GM12878 (cell line): Measurements from ENCODE around the gene RETREG2. TPM values are rescaled to one million over a fixed set of nuclear protein-coding genes. Genes with fewer than 3 reads are reported as not detected.

Experiments
- ATF2 ChIP-seq: IDR thresholded peaks from 2 replicates; pipeline ENCODE4 v1.6.1; 2012; ENCODE audit warnings: low read length, inconsistent platforms
- CEBPZ ChIP-seq: fragments of 150-350 bp; IDR thresholded peaks from 2 replicates; pipeline ENCODE4 v1.6.1; 2016; ENCODE audit warnings: low read depth, low read length
- CHD2 ChIP-seq: IDR thresholded peaks from 2 replicates; pipeline ENCODE4 v1.6.1; 2011; ENCODE audit warnings: low read depth, low read length, improper control_type of control experiment, borderline replicate concordance
- CHD4 ChIP-seq: fragments of 200-600 bp; sonication (generic); IDR thresholded peaks from 2 replicates; pipeline ENCODE4 v1.6.1; 2016; ENCODE audit warnings: mild to moderate bottlenecking
- HDAC6 ChIP-seq: fragments of 200-600 bp; sonication (generic); IDR thresholded peaks from one replicate; pipeline ENCODE4 v1.8.0; 2017; ENCODE audit warnings: antibody characterized with exemption; ENCODE audit not compliant: unreplicated experiment
- MLLT1 ChIP-seq: fragments of 450-650 bp; IDR thresholded peaks from 2 replicates; pipeline ENCODE4 v1.6.1; 2016; ENCODE audit warnings: mild to moderate bottlenecking
- MYB ChIP-seq: fragments of 150-350 bp; IDR thresholded peaks from 2 replicates; pipeline ENCODE4 v1.6.1; 2014; ENCODE audit warnings: mild to moderate bottlenecking, low read depth, low read length, borderline replicate concordance
- PKNOX1 ChIP-seq: fragments of 450-650 bp; IDR thresholded peaks from 2 replicates; pipeline ENCODE4 v1.6.1; 2016; ENCODE audit warnings: mild to moderate bottlenecking
- RB1 ChIP-seq: fragments of 450-650 bp; formaldehyde crosslinking; IDR thresholded peaks from 2 replicates; pipeline ENCODE4 v1.6.1; 2017; ENCODE audit warnings: mild to moderate bottlenecking, borderline replicate concordance
- YBX1 ChIP-seq: fragments of 450-650 bp; IDR thresholded peaks from 2 replicates; pipeline ENCODE4 v1.6.1; 2016; ENCODE audit warnings: antibody characterized with exemption
- ZBTB4 ChIP-seq: fragments of 450-650 bp; formaldehyde crosslinking; IDR thresholded peaks from 2 replicates; pipeline ENCODE4 v1.4.0; 2022; ENCODE audit warnings: mild to moderate bottlenecking, moderate library complexity
- ZBTB40 ChIP-seq: fragments of 450-650 bp; IDR thresholded peaks from 2 replicates; pipeline ENCODE4 v1.6.1; 2016; ENCODE audit warnings: mild to moderate bottlenecking, moderate library complexity, borderline replicate concordance
- polyA plus RNA-seq, 11 experiments: library from polyadenylated mRNA; depleted of rRNA in 4 of 11; unstranded in 6 of 11; stranded (reverse) in 5 of 11; fragments of >200 nt; fragmentation: Nextera tagmentation in 4 of 11; fragmentation: Illumina TruSeq in 1 of 11; extraction: Ambion mirVana in 4 of 11; extraction: Trizol in 1 of 11; gene quantifications; 1 replicate in 1 of 11; 2 replicates in 10 of 11; pipeline versions ENCODE4 v1.2.1 to v1.2.3, GENCODE V29; 2011 to 2016; ENCODE audit warnings: inconsistent platforms in 2 of 11, missing spikeins in 2 of 11, low read depth in 1 of 11
- total RNA-seq, 4 experiments: library from RNA; depleted of rRNA in 3 of 4; stranded (reverse); fragments of >200 nt in 3 of 4; fragmentation: Illumina TruSeq in 1 of 4; extraction: Trizol in 1 of 4; gene quantifications; 2 replicates each; pipeline versions ENCODE4 v1.2.1 to v1.2.3, GENCODE V29; 2013 to 2021

Gene RETREG2
- total and polyA plus RNA-seq, 10 of the 15 experiments (the other 5 are each of a cell fraction or from before 2014, with no cell fraction given): 10.1 to 72.0 (median 28.3) TPM

GRCh38 chr2:219229305-219230058 is 51.4 kb downstream of the RETREG2 start, which contains the start of the genes ANKZF1 and ATG9A (continued):
- no peak for TF ChIP-seq ATF2
- peak; percentile 88 for TF ChIP-seq CEBPZ
- TF ChIP-seq ZBTB4 (CRISPR knock-in tag): no peak
- TF ChIP-seq CHD2: peak; percentile 96
- no peak for TF ChIP-seq CHD4
- TF ChIP-seq MLLT1: peak; percentile 86
- TF ChIP-seq MYB: no peak
- no peak for TF ChIP-seq HDAC6
- no peak for TF ChIP-seq YBX1
- TF ChIP-seq ZBTB40: no peak
- peak; percentile 100 for TF ChIP-seq PKNOX1
- peak; percentile 89 for TF ChIP-seq RB1
